RPMI8226 (cell line): ENCODE results near the gene DUSP15.
"Not testable (repeated sequence)": the region's sequence is repeated elsewhere in the genome, so short reads cannot be mapped to it uniquely, and the experiment has no call there.

ENCODE experiments used
- DNase-seq: peaks from one replicate; pipeline ENCODE4 v3.0.0-alpha.2; 2015

Gene DUSP15

DNA sequence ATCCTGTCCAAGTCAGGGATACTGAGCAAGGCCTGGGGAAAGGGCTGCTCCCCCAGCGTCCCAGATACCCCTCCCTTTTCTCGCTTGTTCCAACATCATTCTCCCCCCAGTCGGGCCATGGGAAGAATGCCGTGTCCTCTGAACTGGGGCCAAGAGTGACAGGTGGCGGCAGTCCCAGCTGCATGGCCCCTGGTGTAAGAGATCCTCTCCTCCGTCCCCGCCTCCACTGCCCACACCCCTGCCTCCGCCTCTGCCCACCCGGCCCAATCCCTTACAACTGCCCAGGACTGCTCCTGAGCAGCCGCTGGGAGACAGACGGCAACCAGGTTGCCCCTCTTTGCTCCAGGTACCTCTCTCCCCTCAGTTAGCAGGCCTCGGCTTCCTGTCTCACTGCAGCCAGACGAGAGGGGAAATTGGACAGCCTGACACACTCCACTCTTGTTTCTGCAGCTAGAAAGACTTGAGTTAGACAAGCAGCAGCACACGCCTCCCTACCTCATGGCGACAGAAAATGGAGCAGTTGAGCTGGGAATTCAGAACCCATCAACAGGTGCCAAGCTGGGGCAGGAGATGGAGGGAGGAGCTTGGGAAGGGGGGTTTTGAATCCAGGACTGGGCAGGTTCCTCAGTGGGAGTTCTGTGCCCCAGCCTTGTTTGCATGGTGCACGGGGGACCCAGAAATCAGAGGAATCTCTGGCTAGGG is 51.1 kb downstream of the DUSP15 start, which contains the start of gene MYLK2:
Gene MYLK2 (plus strand): TSS at position 274 of the 702 bp plus-strand sequence. CDS start 225 bp downstream, at position 499.
- no peak for DNase-seq

DNA sequence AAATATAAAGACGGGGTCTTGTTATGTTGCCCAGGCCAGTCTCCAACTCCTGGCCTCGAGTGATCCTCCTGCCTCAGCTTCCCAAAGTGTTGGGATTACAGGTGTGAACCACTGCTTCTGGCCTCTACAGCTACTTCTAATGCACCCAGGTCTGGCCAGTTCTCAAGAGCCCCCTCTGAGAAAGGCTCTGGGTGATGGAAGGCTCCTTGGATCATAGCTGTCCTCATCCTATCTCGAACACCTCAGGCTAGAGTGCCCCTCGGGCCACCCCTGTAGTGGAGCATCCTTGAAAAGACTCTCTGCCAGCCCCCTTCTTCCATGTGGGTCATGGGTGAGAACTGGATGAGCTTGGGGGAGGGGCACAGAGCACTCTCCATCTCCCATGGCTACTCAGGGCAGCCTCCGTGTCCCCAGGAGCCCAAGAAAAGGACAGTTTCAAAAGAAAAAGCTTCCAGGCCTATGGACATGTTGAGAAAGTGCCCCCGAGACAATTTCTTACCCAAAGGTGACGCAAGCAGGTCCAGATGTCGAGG is 51.9 kb downstream of the DUSP15 start:
- no peak for DNase-seq

DNA sequence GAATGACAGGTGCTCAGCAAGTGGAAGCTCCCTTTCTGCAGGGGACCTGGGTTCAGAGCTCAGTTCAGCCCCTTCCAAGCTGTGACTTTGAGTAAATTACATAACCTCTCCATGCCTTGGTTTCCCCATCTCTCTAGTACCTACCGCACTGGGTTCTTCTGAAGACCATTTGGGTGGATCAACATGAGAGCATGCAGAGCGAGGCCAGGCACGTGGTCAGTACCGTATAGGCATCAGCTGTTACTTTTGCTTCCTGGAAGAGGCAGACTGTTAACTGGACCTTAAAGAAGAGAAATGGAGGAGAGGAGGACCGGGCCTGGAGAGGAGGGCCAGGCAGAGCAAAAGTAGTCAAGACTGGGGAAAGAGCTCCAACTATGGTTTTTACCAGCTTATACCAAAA is 52.9 kb downstream of the DUSP15 start:
- no peak for DNase-seq

DNA sequence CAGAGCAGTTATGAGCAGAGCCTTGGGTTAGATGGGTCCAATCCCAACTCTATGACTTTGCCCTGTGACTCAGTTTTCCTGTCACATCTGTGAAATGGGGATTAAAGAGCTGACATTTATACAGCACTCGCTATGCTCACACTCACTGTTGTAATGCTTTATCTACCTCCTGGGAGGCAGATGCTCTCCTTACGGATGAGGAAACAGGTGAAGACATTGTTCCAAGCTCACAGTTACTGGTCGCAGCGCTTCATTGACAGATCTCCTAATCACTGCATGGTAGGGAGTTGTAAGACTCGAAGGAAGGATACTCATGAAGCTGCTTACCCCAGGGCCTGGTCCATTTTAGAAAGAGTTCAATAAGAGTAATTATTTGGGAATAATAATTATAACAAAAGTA is 54.1 kb downstream of the DUSP15 start:
- DNase-seq: no peak

DNA sequence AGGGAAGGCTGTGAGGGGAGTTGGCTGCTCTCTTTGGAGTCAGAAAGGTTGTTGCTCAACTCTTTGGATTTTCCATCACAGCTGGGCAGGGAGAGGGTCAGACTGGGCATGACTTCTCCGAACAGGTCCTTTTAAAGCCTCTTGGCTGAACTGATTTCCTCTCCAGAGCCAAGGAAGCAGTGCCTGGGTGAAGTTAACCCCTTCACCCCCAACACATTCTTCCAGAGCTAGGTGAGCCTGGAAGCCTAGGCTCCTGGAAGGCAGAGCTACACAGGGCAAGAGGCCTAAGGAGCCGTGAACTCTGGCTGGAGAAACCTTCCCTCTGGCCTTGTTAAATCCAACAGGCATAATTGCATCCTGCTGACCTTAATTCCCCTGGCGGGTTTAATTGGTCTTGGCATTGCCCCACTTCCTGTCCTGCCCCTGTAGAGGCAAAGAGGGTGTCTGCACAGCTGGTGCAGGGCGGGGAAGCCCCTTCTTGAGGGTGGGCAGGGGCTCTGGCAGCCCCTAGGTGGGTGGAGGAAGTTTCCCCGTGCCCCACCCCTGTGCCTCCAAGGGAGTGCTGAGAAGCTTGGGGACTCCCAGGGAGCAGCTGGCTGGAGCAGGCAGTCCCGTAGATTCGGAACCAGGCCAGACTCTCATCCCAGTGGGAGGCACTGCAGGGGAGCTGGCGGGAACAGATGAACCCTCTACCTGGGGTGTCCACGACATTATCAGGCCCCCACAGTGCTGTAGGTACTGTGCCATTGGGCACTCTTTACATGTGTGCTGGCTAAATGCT is 54.7 kb downstream of the DUSP15 start:
- no peak for DNase-seq

DNA sequence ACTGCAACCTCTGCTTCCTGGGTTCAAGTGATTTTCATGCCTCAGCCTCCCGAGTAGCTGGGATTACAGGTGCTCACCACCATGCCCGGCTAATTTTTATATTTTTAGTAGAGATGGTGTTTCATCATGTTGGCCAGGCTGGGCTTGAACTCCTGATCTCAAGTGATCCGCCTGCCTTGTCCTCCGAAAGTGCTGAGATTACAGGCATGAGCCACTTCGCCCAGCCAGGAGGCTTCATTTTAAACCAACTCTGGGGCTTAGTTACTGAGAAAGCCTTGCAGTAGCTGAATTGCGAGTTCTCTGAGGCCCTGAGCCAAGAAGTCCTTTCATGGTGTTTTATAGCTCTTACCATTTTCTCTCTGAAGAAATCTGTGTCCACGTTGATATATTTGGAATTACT is 56.2 kb downstream of the DUSP15 start:
- DNase-seq: not testable (repeated sequence)

DNA sequence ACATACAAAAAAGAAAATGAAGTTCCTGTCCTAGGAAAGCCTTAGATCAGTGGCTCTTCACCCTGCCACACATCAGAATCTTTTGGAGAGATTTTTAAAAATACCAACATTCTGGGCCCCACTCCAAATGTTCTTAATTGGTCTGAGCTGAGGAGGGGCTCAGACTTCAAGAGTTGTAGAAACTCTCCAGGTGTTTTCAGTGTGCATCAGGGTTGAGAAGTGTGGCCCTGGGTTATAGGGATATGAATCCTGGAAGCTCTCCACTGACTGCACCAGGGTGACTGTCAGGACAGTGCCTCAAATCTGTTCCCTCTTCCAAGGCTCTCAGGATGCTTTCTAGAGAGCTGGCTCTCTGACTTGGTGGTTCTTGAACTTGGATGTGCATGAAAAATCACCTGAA is 56.7 kb downstream of the DUSP15 start:
- DNase-seq: no peak

DNA sequence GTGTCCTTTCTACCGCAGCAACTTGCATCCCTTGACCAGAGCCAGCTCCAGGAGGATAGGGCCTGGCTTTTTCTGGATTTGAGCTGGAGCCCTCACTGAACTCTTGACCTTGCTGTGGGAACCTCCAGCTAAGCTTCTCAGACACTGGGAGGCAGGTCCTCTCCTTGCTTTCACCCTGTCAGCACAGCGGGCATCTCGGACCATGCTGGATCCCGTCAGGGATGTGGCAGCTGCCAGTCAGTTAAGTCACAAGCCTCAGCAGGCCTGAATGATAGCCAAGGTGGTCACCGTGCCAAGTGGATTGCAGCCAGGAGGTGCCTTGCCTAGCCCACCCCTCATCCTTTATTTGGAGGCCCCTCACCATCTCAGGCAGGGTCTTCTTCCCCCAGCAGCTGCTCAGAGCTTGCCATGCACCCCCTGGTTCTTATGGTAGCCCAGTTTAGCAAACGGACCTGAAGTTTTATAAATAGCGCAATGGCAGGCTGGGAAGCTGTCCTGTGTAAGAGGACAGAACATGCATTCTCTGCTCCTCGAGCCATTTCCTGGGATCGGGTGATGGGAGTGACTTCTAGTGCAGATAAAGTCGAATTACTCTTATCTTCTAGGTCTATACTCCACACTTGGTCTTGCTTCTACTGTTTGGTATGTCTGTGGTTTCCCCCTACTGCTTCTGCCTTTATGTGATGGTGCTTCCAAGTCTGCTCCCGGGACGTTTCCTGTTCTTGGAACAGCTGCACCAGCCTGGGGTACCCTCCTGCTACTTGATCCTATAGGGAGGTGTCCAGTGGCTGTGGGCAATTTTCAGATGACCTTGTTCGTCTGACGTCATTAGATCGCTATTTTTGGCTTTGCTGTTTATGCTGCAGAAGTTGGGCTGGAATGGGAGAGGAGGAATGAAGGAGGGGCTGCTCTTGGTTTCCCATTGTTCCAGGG is 58.3 kb downstream of the DUSP15 start:
- DNase-seq: no peak

DNA sequence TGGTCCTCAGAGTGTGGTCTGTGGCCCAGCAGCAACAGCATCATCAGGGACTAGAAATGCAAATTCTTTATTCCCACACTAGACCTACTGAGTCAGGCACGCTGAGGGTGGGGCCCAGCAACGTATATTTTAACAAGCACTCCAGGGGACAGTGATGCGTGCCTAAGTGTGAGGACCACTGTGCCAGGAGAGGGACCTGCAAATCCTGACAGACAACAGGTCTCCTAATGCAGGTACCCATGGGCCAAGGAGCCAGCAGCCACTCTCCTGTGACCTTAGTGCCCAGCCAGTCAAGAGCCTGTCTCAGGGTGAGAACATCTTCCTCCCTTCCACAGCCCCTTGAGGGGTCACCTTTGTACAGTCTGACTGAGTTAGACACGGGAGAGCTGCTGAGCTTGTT is 59.1 kb downstream of the DUSP15 start:
- DNase-seq: no peak
